ENCODE measurements around the gene KRT13.
A peak's percentile ranks its signal among the peaks of the same experiment; 100 is the strongest.

Gene KRT13

GRCh38 chr17:41498276-41498675 is 7.1 kb downstream of the KRT13 start:
- no peak for DNase-seq (ENCODE audit: low spot score)
- FAIRE-seq, result no peak

- peak; percentile 89 for DNase-seq (ENCODE audit: low spot score)
- peak; percentile 2 for FAIRE-seq
Measured at GRCh38 chr17:41496803-41497484, 8.5 kb downstream of the KRT13 start.

- no peak for FAIRE-seq
- peak; percentile 67 for DNase-seq (ENCODE audit: low spot score)
Measured at GRCh38 chr17:41494524-41494923, 10.9 kb downstream of the KRT13 start.

- peak; percentile 7 for DNase-seq (ENCODE audit: low spot score)
- no peak for FAIRE-seq
Measured at GRCh38 chr17:41492771-41493170, 12.6 kb downstream of the KRT13 start.

GRCh38 chr17:41492351-41492750 is 13.1 kb downstream of the KRT13 start:
- DNase-seq (ENCODE audit: low spot score) (no peak), FAIRE-seq (no peak)

- FAIRE-seq (no peak), DNase-seq (ENCODE audit: low spot score) (no peak)
Measured at GRCh38 chr17:41491476-41491875, 13.9 kb downstream of the KRT13 start.

- FAIRE-seq (no peak), DNase-seq (ENCODE audit: low spot score) (no peak)
Measured at GRCh38 chr17:41490000-41490990, 15.1 kb downstream of the KRT13 start.

GRCh38 chr17:41489531-41489930 is 15.9 kb downstream of the KRT13 start, which contains the start of gene KRT36:
Gene KRT36, minus strand, starts transcription at chr17:41489910. Its CDS starts 46 bp downstream, at chr17:41489864.
- no peak for DNase-seq (ENCODE audit: low spot score)
- FAIRE-seq, result no peak

GRCh38 chr17:41486809-41487530 is 18.4 kb downstream of the KRT13 start:
- DNase-seq (ENCODE audit: low spot score), result no peak
- no peak for FAIRE-seq

GRCh38 chr17:41486316-41486715 is 19.1 kb downstream of the KRT13 start:
- DNase-seq (ENCODE audit: low spot score) (no peak), FAIRE-seq (no peak)

- FAIRE-seq, result no peak
Measured at GRCh38 chr17:41484920-41485904, 20.2 kb downstream of the KRT13 start.

GRCh38 chr17:41483991-41484826 is 21.2 kb downstream of the KRT13 start:
- DNase-seq (ENCODE audit: low spot score), result peak; percentile 52
- FAIRE-seq, result peak; percentile 56

More at GRCh38 chr17:41484920-41485904, 20.2 kb downstream of the KRT13 start:
- peak; percentile 6 for DNase-seq (ENCODE audit: low spot score)

GRCh38 chr17:41483531-41483930 is 21.9 kb downstream of the KRT13 start:
- FAIRE-seq, result no peak

GRCh38 chr17:41481036-41481435 is 24.4 kb downstream of the KRT13 start, which contains the start of gene KRT35:
Gene KRT35, minus strand, starts transcription at chr17:41481151. Its CDS starts 54 bp downstream, at chr17:41481097.
- DNase-seq (ENCODE audit: low spot score), result no peak
- no peak for FAIRE-seq

More at GRCh38 chr17:41483531-41483930, 21.9 kb downstream of the KRT13 start:
- no peak for DNase-seq (ENCODE audit: low spot score)

GRCh38 chr17:41480581-41480980 is 24.8 kb downstream of the KRT13 start:
- FAIRE-seq, result no peak
- DNase-seq (ENCODE audit: low spot score), result no peak

GRCh38 chr17:41480136-41480535 is 25.3 kb downstream of the KRT13 start:
- no peak for FAIRE-seq
- no peak for DNase-seq (ENCODE audit: low spot score)

- DNase-seq (ENCODE audit: low spot score) (no peak), FAIRE-seq (no peak)
Measured at GRCh38 chr17:41478237-41478636, 27.2 kb downstream of the KRT13 start.

GRCh38 chr17:41476866-41477815 is 28.3 kb downstream of the KRT13 start:
- FAIRE-seq, result no peak
- no peak for DNase-seq (ENCODE audit: low spot score)
